Karpas-422 (cell line): ENCODE measurements around the gene SOWAHA. TPM values are rescaled to one million over a fixed set of nuclear protein-coding genes. Genes with fewer than 3 reads are reported as not detected.

Source experiments
- DNase-seq: peaks from one replicate; pipeline ENCODE4 v3.0.0-alpha.2; 2015
- H2AFZ ChIP-seq: fragments of 200-600 bp; sonication (generic); 2 replicates; pipeline ENCODE4 v1.6.1; 2014; ENCODE audit warnings: antibody characterized with exemption, low read length, mixed read lengths
- H3K27ac ChIP-seq: fragments of 200-600 bp; sonication (generic); 2 replicates; pipeline ENCODE4 v1.5.1; 2014; ENCODE audit warnings: mild to moderate bottlenecking, low read length, moderate library complexity
- H3K27me3 ChIP-seq: fragments of 200-600 bp; sonication (generic); 2 replicates; pipeline ENCODE4 v1.6.1; 2014; ENCODE audit warnings: low read length, mixed read lengths
- H3K36me3 ChIP-seq: fragments of 200-600 bp; sonication (generic); 2 replicates; pipeline ENCODE4 v1.6.1; 2014; ENCODE audit warnings: low read length, mixed read lengths; ENCODE audit not compliant: insufficient read depth
- H3K4me1 ChIP-seq: fragments of 200-600 bp; sonication (generic); 2 replicates; pipeline ENCODE4 v1.6.1; 2014; ENCODE audit warnings: mild to moderate bottlenecking, low read length, mixed read lengths
- H3K4me2 ChIP-seq: fragments of 200-600 bp; sonication (generic); 2 replicates; pipeline ENCODE4 v1.6.1; 2014; ENCODE audit warnings: low read length, low read depth, mild to moderate bottlenecking; ENCODE audit not compliant: poor library complexity, severe bottlenecking
- H3K4me3 ChIP-seq: fragments of 200-600 bp; sonication (generic); 2 replicates; pipeline ENCODE4 v1.5.1; 2014; ENCODE audit warnings: mild to moderate bottlenecking, antibody characterized with exemption, low read length, mixed read lengths
- H3K79me2 ChIP-seq: fragments of 200-600 bp; sonication (generic); 2 replicates; pipeline ENCODE4 v1.6.1; 2014; ENCODE audit warnings: mild to moderate bottlenecking, low read length, mixed read lengths
- H3K9ac ChIP-seq: fragments of 200-600 bp; sonication (generic); 2 replicates; pipeline ENCODE4 v1.6.0; 2014; ENCODE audit warnings: low read length
- H3K9me2 ChIP-seq: fragments of 200-600 bp; sonication (generic), shearing (Covaris generic); replicated peaks from 2 replicates; pipeline ENCODE4 v1.6.0; 2014; ENCODE audit warnings: mild to moderate bottlenecking, low read length, moderate library complexity; ENCODE audit not compliant: insufficient read depth
- H3K9me3 ChIP-seq: fragments of 300-700, 200-600 bp; sonication (generic); 2 replicates; pipeline ENCODE4 v1.6.1; 2014; ENCODE audit warnings: low read length, mixed read lengths
- H4K20me1 ChIP-seq: fragments of 200-600 bp; sonication (generic); 2 replicates; pipeline ENCODE4 v1.6.1; 2014; ENCODE audit warnings: mild to moderate bottlenecking, antibody characterized with exemption, low read length, low read depth; ENCODE audit not compliant: insufficient read depth
- total RNA-seq: library from RNA; depleted of rRNA; stranded (reverse); fragments of >200 nt; shearing (Covaris generic); gene quantifications from 2 replicates; pipeline ENCODE4 v1.2.3, GENCODE V29; 2014; ENCODE audit warnings: low replicate concordance; rRNA removed

SOWAHA gene
- total RNA-seq: not detected in 2 replicates

GRCh38 chr5:132812781-132813598 is at the start of gene SOWAHA:
TSS of gene SOWAHA (plus strand) at chr5:132813302. CDS start at chr5:132813622, 320 bp downstream.
- H3K79me2 ChIP-seq: no peaks in the 10 kb centered on the region
- H3K9ac ChIP-seq: no peak within 1 kb of the TSS
- no peaks in the 10 kb centered on the region for H3K36me3 ChIP-seq
- no peak within 1 kb of the TSS for H2AFZ ChIP-seq
- no peak within 1 kb of the TSS for H3K4me2 ChIP-seq
- H3K9me3 ChIP-seq: no peaks in the 10 kb centered on the region
- DNase-seq: no peak
- H3K27ac ChIP-seq: no peak within 1 kb of the TSS
- no peaks in the 10 kb centered on the region for H4K20me1 ChIP-seq
- no peaks in the 10 kb centered on the region for H3K9me2 ChIP-seq
- no peak within 1 kb of the TSS for H3K4me3 ChIP-seq
- H3K27me3 ChIP-seq: no peaks in the 10 kb centered on the region
- H3K4me1 ChIP-seq: no peaks in the 10 kb centered on the region

GRCh38 chr5:132764051-132764450 is 49.1 kb upstream of the SOWAHA start:
- no peaks in the 10 kb centered on the region for H3K79me2 ChIP-seq
- H4K20me1 ChIP-seq: no peaks in the 10 kb centered on the region
- DNase-seq: no peak
- H3K4me1 ChIP-seq: no peaks in the 10 kb centered on the region
- H3K4me2 ChIP-seq: no peak overlapping the region
- H3K9ac ChIP-seq: no peak overlapping the region
- no peak overlapping the region for H3K4me3 ChIP-seq
- no peaks in the 10 kb centered on the region for H3K36me3 ChIP-seq
- H2AFZ ChIP-seq: no peak overlapping the region
- H3K27me3 ChIP-seq: no peaks in the 10 kb centered on the region
- H3K9me2 ChIP-seq: no peaks in the 10 kb centered on the region
- H3K27ac ChIP-seq: no peak overlapping the region
- H3K9me3 ChIP-seq: no peaks in the 10 kb centered on the region

GRCh38 chr5:132764671-132765238 is 48.3 kb upstream of the SOWAHA start:
- H2AFZ ChIP-seq: no peak overlapping the region
- H3K79me2 ChIP-seq: no peaks in the 10 kb centered on the region
- H3K4me2 ChIP-seq: no peak overlapping the region
- H3K9ac ChIP-seq: no peak overlapping the region
- no peaks in the 10 kb centered on the region for H3K9me2 ChIP-seq
- no peak for DNase-seq
- no peaks in the 10 kb centered on the region for H3K4me1 ChIP-seq
- no peaks in the 10 kb centered on the region for H4K20me1 ChIP-seq
- no peaks in the 10 kb centered on the region for H3K27me3 ChIP-seq
- H3K27ac ChIP-seq: no peak overlapping the region
- H3K36me3 ChIP-seq: no peaks in the 10 kb centered on the region
- no peak overlapping the region for H3K4me3 ChIP-seq
- H3K9me3 ChIP-seq: no peaks in the 10 kb centered on the region

- H4K20me1 ChIP-seq: no peaks in the 10 kb centered on the region
- no peaks in the 10 kb centered on the region for H3K9me2 ChIP-seq
- no peaks in the 10 kb centered on the region for H3K79me2 ChIP-seq
- H3K27me3 ChIP-seq: no peaks in the 10 kb centered on the region
- H3K4me2 ChIP-seq: no peak overlapping the region
- no peaks in the 10 kb centered on the region for H3K4me1 ChIP-seq
- H3K4me3 ChIP-seq: no peak overlapping the region
- H3K9me3 ChIP-seq: no peaks in the 10 kb centered on the region
- no peak overlapping the region for H2AFZ ChIP-seq
- no peak overlapping the region for H3K9ac ChIP-seq
- no peaks in the 10 kb centered on the region for H3K36me3 ChIP-seq
- no peak for DNase-seq
- no peak overlapping the region for H3K27ac ChIP-seq
Measured at GRCh38 chr5:132765311-132766019, 47.6 kb upstream of the SOWAHA start.

- no peak for DNase-seq
- Histone ChIP-seq H3K79me2 (no peaks in the 10 kb centered on the region), H3K27ac (no peak overlapping the region), H3K36me3 (no peaks in the 10 kb centered on the region), H3K4me3 (no peak overlapping the region), H3K4me2 (no peak overlapping the region), H3K27me3 (no peaks in the 10 kb centered on the region), H3K9me2 (no peaks in the 10 kb centered on the region), H3K4me1 (no peaks in the 10 kb centered on the region), H3K9ac (no peak overlapping the region), H2AFZ (no peak overlapping the region), H3K9me3 (no peaks in the 10 kb centered on the region), H4K20me1 (no peaks in the 10 kb centered on the region)
Measured at GRCh38 chr5:132766020-132766805, 46.9 kb upstream of the SOWAHA start.

GRCh38 chr5:132766806-132767055 is 46.4 kb upstream of the SOWAHA start:
- H4K20me1 ChIP-seq: no peaks in the 10 kb centered on the region
- DNase-seq: no peak
- H3K27ac ChIP-seq: no peak overlapping the region
- no peaks in the 10 kb centered on the region for H3K79me2 ChIP-seq
- no peaks in the 10 kb centered on the region for H3K36me3 ChIP-seq
- no peak overlapping the region for H3K4me2 ChIP-seq
- no peak overlapping the region for H2AFZ ChIP-seq
- H3K27me3 ChIP-seq: no peaks in the 10 kb centered on the region
- no peaks in the 10 kb centered on the region for H3K4me1 ChIP-seq
- no peak overlapping the region for H3K9ac ChIP-seq
- H3K9me2 ChIP-seq: no peaks in the 10 kb centered on the region
- H3K9me3 ChIP-seq: no peaks in the 10 kb centered on the region
- H3K4me3 ChIP-seq: no peak overlapping the region

GRCh38 chr5:132767150-132767549 is 46.0 kb upstream of the SOWAHA start:
- no peaks in the 10 kb centered on the region for H3K9me3 ChIP-seq
- no peaks in the 10 kb centered on the region; the same call in 1 of the 2 replicates for H3K27me3 ChIP-seq

GRCh38 chr5:132768485-132768868 is 44.6 kb upstream of the SOWAHA start:
- H3K27me3 ChIP-seq: no peaks in the 10 kb centered on the region; the same call in 1 of the 2 replicates
- no peak overlapping the region for H3K27ac ChIP-seq
- no peaks in the 10 kb centered on the region for H4K20me1 ChIP-seq
- H2AFZ ChIP-seq: no peak overlapping the region
- H3K36me3 ChIP-seq: no peaks in the 10 kb centered on the region
- H3K79me2 ChIP-seq: no peaks in the 10 kb centered on the region
- no peak overlapping the region for H3K9ac ChIP-seq
- H3K4me3 ChIP-seq: no peak overlapping the region
- no peaks in the 10 kb centered on the region for H3K9me3 ChIP-seq
- no peaks in the 10 kb centered on the region for H3K9me2 ChIP-seq
- DNase-seq: no peak
- H3K4me1 ChIP-seq: no peaks in the 10 kb centered on the region
- no peak overlapping the region for H3K4me2 ChIP-seq

More at GRCh38 chr5:132767150-132767549, 46.0 kb upstream of the SOWAHA start:
- Histone ChIP-seq H3K79me2 (no peaks in the 10 kb centered on the region), H3K9ac (no peak overlapping the region), H3K4me2 (no peak overlapping the region), H3K4me1 (no peaks in the 10 kb centered on the region), H3K27ac (no peak overlapping the region), H3K9me2 (no peaks in the 10 kb centered on the region), H3K4me3 (no peak overlapping the region), H3K36me3 (no peaks in the 10 kb centered on the region), H4K20me1 (no peaks in the 10 kb centered on the region), H2AFZ (no peak overlapping the region)
- DNase-seq: no peak
